ENCODE data around the gene RPS6KA5.
"Not testable (repeated sequence)": the region's sequence is repeated elsewhere in the genome, so short reads cannot be mapped to it uniquely, and the experiment has no call there.

Gene RPS6KA5

GRCh38 chr14:91065266-91065665 lies 4.8 kb upstream of the RPS6KA5 start:
- DNase-seq (ENCODE audit: low read depth), result no peak

GRCh38 chr14:91063119-91063518 lies 2.7 kb upstream of the RPS6KA5 start:
- DNase-seq (ENCODE audit: low read depth), result no peak

GRCh38 chr14:91062600-91062999 lies 2.2 kb upstream of the RPS6KA5 start:
- no peak for DNase-seq (ENCODE audit: low read depth)

- DNase-seq (ENCODE audit: low read depth), result no peak
Observed at GRCh38 chr14:91061056-91061887, 831 bp upstream of the RPS6KA5 start.

- DNase-seq (ENCODE audit: low read depth), result peak; percentile 28
Observed at GRCh38 chr14:91059576-91060350, 678 bp downstream of the RPS6KA5 start.

- DNase-seq (ENCODE audit: low read depth), result no peak
Observed at GRCh38 chr14:91058042-91058581, 2.3 kb downstream of the RPS6KA5 start.

- no peak for DNase-seq (ENCODE audit: low read depth)
Observed at GRCh38 chr14:91056361-91056760, 4.1 kb downstream of the RPS6KA5 start.

GRCh38 chr14:91055016-91055415 lies 5.4 kb downstream of the RPS6KA5 start:
- no peak for DNase-seq (ENCODE audit: low read depth)

- no peak for DNase-seq (ENCODE audit: low read depth)
Observed at GRCh38 chr14:91048676-91049075, 11.8 kb downstream of the RPS6KA5 start.

- DNase-seq (ENCODE audit: low read depth), result no peak
Observed at GRCh38 chr14:91048265-91048664, 12.2 kb downstream of the RPS6KA5 start.

- DNase-seq (ENCODE audit: low read depth), result no peak
Observed at GRCh38 chr14:91047174-91047753, 13.2 kb downstream of the RPS6KA5 start.

- DNase-seq (ENCODE audit: low read depth), result no peak
Observed at GRCh38 chr14:91046488-91047072, 13.9 kb downstream of the RPS6KA5 start.

- DNase-seq (ENCODE audit: low read depth), result no peak
Observed at GRCh38 chr14:91041450-91041849, 19.0 kb downstream of the RPS6KA5 start.

GRCh38 chr14:91040545-91040944 lies 19.9 kb downstream of the RPS6KA5 start:
- no peak for DNase-seq (ENCODE audit: low read depth)

GRCh38 chr14:91038439-91038838 lies 22.0 kb downstream of the RPS6KA5 start:
- DNase-seq (ENCODE audit: low read depth), result no peak

GRCh38 chr14:91036741-91037469 lies 23.5 kb downstream of the RPS6KA5 start:
- DNase-seq (ENCODE audit: low read depth), result no peak

- no peak for DNase-seq (ENCODE audit: low read depth)
Observed at GRCh38 chr14:91035855-91036254, 24.6 kb downstream of the RPS6KA5 start.

- not testable (repeated sequence) for DNase-seq (ENCODE audit: low read depth)
Observed at GRCh38 chr14:91034379-91034778, 26.1 kb downstream of the RPS6KA5 start.

GRCh38 chr14:91032248-91032647 lies 28.2 kb downstream of the RPS6KA5 start:
- no peak for DNase-seq (ENCODE audit: low read depth)

GRCh38 chr14:91031666-91032065 lies 28.8 kb downstream of the RPS6KA5 start:
- no peak for DNase-seq (ENCODE audit: low read depth)

- no peak for DNase-seq (ENCODE audit: low read depth)
Observed at GRCh38 chr14:91029456-91030217, 30.8 kb downstream of the RPS6KA5 start.
